Muscle layer of duodenum (tissue), 2 donors: ENCODE results near the gene PICALM.

ENCODE experiments used
- H3K27ac ChIP-seq: one replicate; pipeline ENCODE4 v1.7.0; 2013; ENCODE audit warnings: mild to moderate bottlenecking, low read length
- H3K27me3 ChIP-seq: one replicate; pipeline ENCODE4 v1.7.0; 2013; ENCODE audit warnings: low read depth, mild to moderate bottlenecking, control low read depth, low read length
- H3K36me3 ChIP-seq, 2 donors: one replicate each; pipeline ENCODE4 v1.7.0; 2013; ENCODE audit warnings: low read length in 2 of 2, control low read depth in 1 of 2, mild to moderate bottlenecking in 1 of 2; ENCODE audit not compliant: insufficient read depth in 2 of 2, control insufficient read depth in 1 of 2
- H3K4me1 ChIP-seq, 2 donors: one replicate each; pipeline ENCODE4 v1.7.0; 2013; ENCODE audit warnings: low read length in 2 of 2, mild to moderate bottlenecking in 2 of 2, control low read depth in 1 of 2, moderate library complexity in 1 of 2; ENCODE audit not compliant: insufficient read depth in 2 of 2, control insufficient read depth in 1 of 2
- H3K4me3 ChIP-seq, 2 donors: one replicate each; pipeline ENCODE4 v1.7.0; 2013; ENCODE audit warnings: low read length in 2 of 2, low read depth in 1 of 2, mild to moderate bottlenecking in 1 of 2
- H3K9me3 ChIP-seq, 2 donors: one replicate each; pipeline ENCODE4 v1.7.0; 2013; ENCODE audit warnings: low read length in 2 of 2, control low read depth in 1 of 2, mild to moderate bottlenecking in 1 of 2; ENCODE audit not compliant: control insufficient read depth in 1 of 2
- donor health status: healthy.

The PICALM gene

GRCh38 chr11:86015699-86016098 lies 53.2 kb downstream of the PICALM start:
- H3K36me3 ChIP-seq = peaks cover 11 to 27% of the 10 kb centered on the region in 2 donors
- no peaks in the 10 kb centered on the region for H3K4me1 ChIP-seq
- no peaks in the 10 kb centered on the region for H3K9me3 ChIP-seq
- no peak overlapping the region for H3K27ac ChIP-seq
- H3K27me3 ChIP-seq = no peaks in the 10 kb centered on the region
- H3K4me3 ChIP-seq = no peak overlapping the region

- Histone ChIP-seq H3K27me3 (no peaks in the 10 kb centered on the region), H3K4me1 (no peaks in the 10 kb centered on the region), H3K4me3 (no peak overlapping the region), H3K36me3 (peaks cover 9 to 26% of the 10 kb centered on the region in 2 donors), H3K9me3 (no peaks in the 10 kb centered on the region), H3K27ac (no peak overlapping the region)
Observed at GRCh38 chr11:86014221-86014620, 54.7 kb downstream of the PICALM start.

GRCh38 chr11:86013713-86014112 lies 55.2 kb downstream of the PICALM start:
- H3K4me1 ChIP-seq = no peaks in the 10 kb centered on the region
- no peak overlapping the region for H3K27ac ChIP-seq
- H3K9me3 ChIP-seq = no peaks in the 10 kb centered on the region
- H3K36me3 ChIP-seq = peaks cover 9 to 26% of the 10 kb centered on the region in 2 donors
- H3K4me3 ChIP-seq = no peak overlapping the region
- no peaks in the 10 kb centered on the region for H3K27me3 ChIP-seq

GRCh38 chr11:86011175-86011574 lies 57.7 kb downstream of the PICALM start:
- no peak overlapping the region for H3K27ac ChIP-seq
- no peaks in the 10 kb centered on the region for H3K27me3 ChIP-seq
- H3K36me3 ChIP-seq = peaks cover 23 to 39% of the 10 kb centered on the region in 2 donors
- H3K4me3 ChIP-seq = no peak overlapping the region
- no peaks in the 10 kb centered on the region for H3K9me3 ChIP-seq
- no peaks in the 10 kb centered on the region for H3K4me1 ChIP-seq

GRCh38 chr11:86003654-86004053 lies 65.2 kb downstream of the PICALM start:
- no peak overlapping the region for H3K27ac ChIP-seq
- H3K4me3 ChIP-seq = no peak overlapping the region
- H3K36me3 ChIP-seq = peaks cover 62 to 80% of the 10 kb centered on the region in 2 donors
- H3K4me1 ChIP-seq = no peaks in the 10 kb centered on the region
- no peaks in the 10 kb centered on the region for H3K9me3 ChIP-seq
- no peaks in the 10 kb centered on the region for H3K27me3 ChIP-seq

- Histone ChIP-seq H3K9me3 (no peaks in the 10 kb centered on the region), H3K27me3 (no peaks in the 10 kb centered on the region)
Observed at GRCh38 chr11:86002431-86002830, 66.5 kb downstream of the PICALM start.

GRCh38 chr11:85991508-85991907 lies 77.4 kb downstream of the PICALM start:
- Histone ChIP-seq H3K27ac (no peak overlapping the region), H3K36me3 (peaks cover 32 to 34% of the 10 kb centered on the region in 2 donors), H3K27me3 (no peaks in the 10 kb centered on the region), H3K4me1 (peaks cover 0 to 10% of the 10 kb centered on the region in 2 donors), H3K9me3 (no peaks in the 10 kb centered on the region), H3K4me3 (no peak overlapping the region)

More at GRCh38 chr11:86002431-86002830, 66.5 kb downstream of the PICALM start:
- no peaks in the 10 kb centered on the region for H3K4me1 ChIP-seq
- no peak overlapping the region for H3K27ac ChIP-seq
- H3K4me3 ChIP-seq = no peak overlapping the region
- H3K36me3 ChIP-seq = peaks cover 63 to 74% of the 10 kb centered on the region in 2 donors

GRCh38 chr11:85989746-85990145 lies 79.1 kb downstream of the PICALM start:
- Histone ChIP-seq H3K36me3 (peaks cover 31 to 33% of the 10 kb centered on the region in 2 donors), H3K4me3 (no peak overlapping the region), H3K27me3 (no peaks in the 10 kb centered on the region), H3K9me3 (no peaks in the 10 kb centered on the region), H3K4me1 (peaks cover 0 to 10% of the 10 kb centered on the region in 2 donors), H3K27ac (no peak overlapping the region)

GRCh38 chr11:85988780-85989179 lies 80.1 kb downstream of the PICALM start:
- peaks cover 0 to 10% of the 10 kb centered on the region in 2 donors for H3K4me1 ChIP-seq
- H3K36me3 ChIP-seq = peaks cover 22 to 35% of the 10 kb centered on the region in 2 donors

GRCh38 chr11:85977751-85978160 lies 91.1 kb downstream of the PICALM start:
- peaks cover 40 to 45% of the 10 kb centered on the region in 2 donors for H3K36me3 ChIP-seq
- H3K4me1 ChIP-seq = peaks cover 0 to 10% of the 10 kb centered on the region in 2 donors
- no peaks in the 10 kb centered on the region for H3K27me3 ChIP-seq
- no peaks in the 10 kb centered on the region for H3K9me3 ChIP-seq
- H3K4me3 ChIP-seq = no peak overlapping the region
- H3K27ac ChIP-seq = peak overlapping the region; percentile 24

More at GRCh38 chr11:85988780-85989179, 80.1 kb downstream of the PICALM start:
- Histone ChIP-seq H3K9me3 (no peaks in the 10 kb centered on the region), H3K27ac (no peak overlapping the region), H3K4me3 (no peak overlapping the region), H3K27me3 (no peaks in the 10 kb centered on the region)

- no peaks in the 10 kb centered on the region for H3K27me3 ChIP-seq
- H3K36me3 ChIP-seq = peaks cover 34 to 45% of the 10 kb centered on the region in 2 donors
- no peaks in the 10 kb centered on the region for H3K9me3 ChIP-seq
- no peak overlapping the region for H3K4me3 ChIP-seq
- peaks cover 0 to 10% of the 10 kb centered on the region in 2 donors for H3K4me1 ChIP-seq
- no peak overlapping the region for H3K27ac ChIP-seq
Observed at GRCh38 chr11:85976525-85976924, 92.4 kb downstream of the PICALM start.

GRCh38 chr11:85974122-85974521 lies 94.8 kb downstream of the PICALM start:
- no peaks in the 10 kb centered on the region for H3K27me3 ChIP-seq
- no peaks in the 10 kb centered on the region for H3K9me3 ChIP-seq
- H3K27ac ChIP-seq = no peak overlapping the region
- H3K36me3 ChIP-seq = peaks cover 31 to 39% of the 10 kb centered on the region in 2 donors
- H3K4me1 ChIP-seq = peaks cover 0 to 12% of the 10 kb centered on the region in 2 donors
- H3K4me3 ChIP-seq = no peak overlapping the region
